HG03354 (cell line): ENCODE measurements around the gene METTL6.
"Not testable (repeated sequence)": the region's sequence is repeated elsewhere in the genome, so short reads cannot be mapped to it uniquely, and the experiment has no call there.

Experiments used
- ATAC-seq: cut with Tn5 transposase; IDR thresholded peaks from one replicate; pipeline ENCODE4 v1.9.1; 2021; ENCODE audit warnings: mild to moderate bottlenecking; ENCODE audit not compliant: unreplicated experiment, poor library complexity, severe bottlenecking

The METTL6 gene

DNA sequence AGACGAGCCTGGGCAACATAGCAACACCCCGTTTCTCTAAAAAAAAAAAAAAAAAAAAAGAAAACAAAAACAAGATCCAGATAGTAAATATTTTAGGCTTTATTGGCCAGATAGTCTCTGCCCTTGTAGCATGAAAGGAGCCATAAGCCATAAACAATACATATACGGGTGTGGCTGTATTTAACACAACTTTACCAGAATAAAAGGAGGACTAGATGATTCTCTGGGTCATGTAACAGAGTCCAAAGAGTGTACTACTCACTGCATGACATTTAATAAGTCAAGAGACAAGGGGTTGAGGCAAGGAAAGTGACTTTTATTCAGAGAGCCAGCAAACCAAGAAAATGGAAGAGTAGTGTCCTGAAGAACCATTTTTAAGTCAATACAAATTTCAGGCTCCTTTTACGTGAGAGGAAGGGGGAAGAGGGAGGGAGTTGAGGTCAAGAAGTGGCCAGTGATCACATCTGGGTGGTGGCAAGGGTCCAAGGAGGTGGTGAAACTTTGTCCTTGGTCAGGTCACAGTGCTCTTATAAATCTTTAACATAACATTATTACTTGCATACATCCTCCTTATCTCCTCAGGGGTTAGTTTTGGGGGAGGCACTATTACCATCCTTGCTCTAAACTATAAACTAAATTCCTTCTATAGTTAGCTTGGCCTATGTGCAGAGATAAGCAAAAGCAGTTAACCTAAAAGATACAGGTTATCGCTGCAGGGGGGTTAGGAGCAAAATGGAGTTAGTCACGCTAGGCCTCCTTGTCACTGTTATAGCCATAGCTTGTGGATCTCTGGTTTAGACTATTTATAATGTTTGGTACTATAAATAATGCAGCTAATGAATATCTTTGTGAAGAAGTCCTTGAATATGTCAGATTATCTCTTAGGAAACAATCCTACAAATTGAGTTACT lies 46.1 kb downstream of the METTL6 start:
- no peak for ATAC-seq

- peak; percentile 92 for ATAC-seq
These were observed 49.2 kb downstream of the METTL6 start for GRCh38 chr3:15377961-15378791.

GRCh38 chr3:15375461-15376000 lies 51.8 kb downstream of the METTL6 start:
- ATAC-seq, result no peak

DNA sequence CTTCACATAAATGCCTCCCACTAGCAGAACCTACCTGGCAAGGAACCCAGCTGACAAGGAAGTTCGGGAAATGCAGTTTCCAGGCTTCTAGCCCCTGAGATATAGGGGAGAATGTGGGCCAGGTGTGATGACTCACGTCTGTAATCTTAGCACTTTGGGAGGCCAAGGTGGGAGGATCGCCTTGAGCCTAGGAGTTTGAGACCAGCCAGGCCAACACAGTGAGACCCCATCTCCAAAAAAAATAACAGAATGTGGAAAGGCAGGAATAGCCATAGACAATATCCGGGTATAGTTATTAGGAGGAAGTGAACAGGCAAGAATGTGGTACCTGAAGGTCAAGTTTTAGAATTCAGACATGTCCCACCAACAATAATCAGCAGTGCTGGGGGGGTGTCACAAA lies 54.4 kb downstream of the METTL6 start:
- ATAC-seq, result no peak

- ATAC-seq, result no peak
These were observed 58.7 kb downstream of the METTL6 start for GRCh38 chr3:15368561-15369135.

- ATAC-seq, result no peak
These were observed 60.3 kb downstream of the METTL6 start for GRCh38 chr3:15367059-15367458.

DNA sequence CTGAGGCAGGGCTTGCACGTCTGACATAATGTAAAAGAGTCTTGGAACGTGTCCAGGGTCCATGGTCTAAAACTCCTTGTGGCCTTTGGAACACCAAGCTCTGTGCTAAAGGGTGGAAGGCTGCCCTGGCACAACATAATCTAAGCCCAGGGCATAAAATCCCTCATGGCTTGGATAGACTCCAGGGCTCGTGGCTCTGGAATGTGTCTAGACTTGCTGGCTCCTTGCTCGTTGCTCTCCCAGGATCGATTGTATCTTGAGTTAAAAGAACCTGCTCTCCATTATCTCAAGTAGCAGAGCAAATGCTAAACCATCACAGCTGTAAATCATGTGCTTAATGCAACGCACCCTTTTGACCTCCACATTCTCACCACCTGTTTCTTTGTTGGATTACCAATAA lies 63.3 kb downstream of the METTL6 start:
- not testable (repeated sequence) for ATAC-seq

GRCh38 chr3:15361494-15362214 lies 65.7 kb downstream of the METTL6 start:
- peak; percentile 87 for ATAC-seq

- ATAC-seq, result no peak
These were observed 66.4 kb downstream of the METTL6 start for GRCh38 chr3:15360788-15361493.
